Peyer's patch (tissue), 4 donors: ENCODE measurements around the gene GPR22. TPM values are rescaled to one million over a fixed set of nuclear protein-coding genes. Genes with fewer than 3 reads are reported as not detected.

Experiments used
- DNase-seq, 3 donors: peaks; one replicate each; pipeline ENCODE4 v3.0.0-alpha.2; 2017 to 2019
- H3K27ac ChIP-seq, 4 donors: fragments of 200-600 bp; sonication (generic); one replicate each; pipeline ENCODE4 v1.5.1; 2016 to 2019
- H3K27me3 ChIP-seq, 2 donors: fragments of 200-600 bp; sonication (generic); one replicate each; pipeline ENCODE4 v1.5.1; 2019
- H3K36me3 ChIP-seq, 3 donors: fragments of 200-600 bp; sonication (generic); one replicate each; pipeline ENCODE4 v1.5.1; 2016 to 2019
- H3K4me1 ChIP-seq, 4 donors: fragments of 200-600 bp; sonication (generic); one replicate each; pipeline ENCODE4 v1.5.1; 2016 to 2019
- H3K4me3 ChIP-seq, 4 donors: fragments of 200-600 bp; sonication (generic); 1 replicate in 3 of 4; 2 replicates in 1 of 4; pipeline ENCODE4 v1.5.1; 2016 to 2019; ENCODE audit warnings: mild to moderate bottlenecking in 1 of 4
- H3K9me3 ChIP-seq, 4 donors: fragments of 200-600 bp; sonication (generic); one replicate each; pipeline ENCODE4 v1.5.1; 2016 to 2019; ENCODE audit warnings: mild to moderate bottlenecking in 1 of 4
- POLR2A ChIP-seq, 2 donors: fragments of 450-650 bp; IDR thresholded peaks; one replicate each; pipeline ENCODE4 v1.5.1; 2017; ENCODE audit warnings: antibody characterized with exemption in 2 of 2, mild to moderate bottlenecking in 2 of 2, moderate library complexity in 2 of 2
- total RNA-seq, 4 donors: library from RNA; depleted of rRNA; stranded (reverse); fragments of >200 nt; gene quantifications; one replicate each; pipeline ENCODE4 v1.1.0, GENCODE V29; 2016
- TF ChIP-seq, protein P1 (sequence below), 6 experiments: fragments of 450-650 bp in 4 of 6; fragments of 200-600 bp in 2 of 6; sonication (generic) in 1 of 6; IDR thresholded peaks; one replicate each; pipeline ENCODE4 v1.5.1; 2017 to 2019; ENCODE audit warnings: antibody characterized with exemption in 6 of 6, mild to moderate bottlenecking in 3 of 6, moderate library complexity in 1 of 6

GPR22 gene
- total RNA-seq, 4 donors from 2014 or later: not detected

DNA sequence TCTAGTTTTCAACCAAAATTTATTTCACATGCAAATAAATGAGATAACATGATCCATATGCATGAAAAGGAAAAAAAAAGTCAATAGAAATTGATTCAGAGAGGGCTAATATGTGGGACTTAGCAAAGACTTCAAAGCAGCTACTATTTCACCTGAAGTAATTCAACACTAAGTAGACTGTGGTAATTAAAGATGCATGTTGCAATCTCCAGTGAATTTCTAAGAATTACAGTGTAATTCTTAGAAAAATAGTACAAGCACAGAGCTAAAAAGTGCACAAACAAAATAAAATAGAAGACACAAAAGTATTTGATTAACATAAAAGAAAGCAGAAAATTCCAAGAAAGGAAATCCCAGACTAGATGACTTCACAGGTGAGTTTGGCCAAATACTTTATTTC is 25.7 kb downstream of the GPR22 start:
- no peak for TF ChIP-seq POLR2A (IDR thresholded peaks at IDR 0.05)
- TF ChIP-seq, protein P1, sequence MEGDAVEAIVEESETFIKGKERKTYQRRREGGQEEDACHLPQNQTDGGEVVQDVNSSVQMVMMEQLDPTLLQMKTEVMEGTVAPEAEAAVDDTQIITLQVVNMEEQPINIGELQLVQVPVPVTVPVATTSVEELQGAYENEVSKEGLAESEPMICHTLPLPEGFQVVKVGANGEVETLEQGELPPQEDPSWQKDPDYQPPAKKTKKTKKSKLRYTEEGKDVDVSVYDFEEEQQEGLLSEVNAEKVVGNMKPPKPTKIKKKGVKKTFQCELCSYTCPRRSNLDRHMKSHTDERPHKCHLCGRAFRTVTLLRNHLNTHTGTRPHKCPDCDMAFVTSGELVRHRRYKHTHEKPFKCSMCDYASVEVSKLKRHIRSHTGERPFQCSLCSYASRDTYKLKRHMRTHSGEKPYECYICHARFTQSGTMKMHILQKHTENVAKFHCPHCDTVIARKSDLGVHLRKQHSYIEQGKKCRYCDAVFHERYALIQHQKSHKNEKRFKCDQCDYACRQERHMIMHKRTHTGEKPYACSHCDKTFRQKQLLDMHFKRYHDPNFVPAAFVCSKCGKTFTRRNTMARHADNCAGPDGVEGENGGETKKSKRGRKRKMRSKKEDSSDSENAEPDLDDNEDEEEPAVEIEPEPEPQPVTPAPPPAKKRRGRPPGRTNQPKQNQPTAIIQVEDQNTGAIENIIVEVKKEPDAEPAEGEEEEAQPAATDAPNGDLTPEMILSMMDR (IDR thresholded peaks at IDR 0.05): no peak
- no peaks in the 10 kb centered on the region for H3K4me1 ChIP-seq
- H3K36me3 ChIP-seq: no peaks in the 10 kb centered on the region
- no peaks in the 10 kb centered on the region for H3K27me3 ChIP-seq
- no peaks in the 10 kb centered on the region for H3K9me3 ChIP-seq
- H3K27ac ChIP-seq: no peak overlapping the region
- H3K4me3 ChIP-seq: no peak overlapping the region
- no peak for DNase-seq

DNA sequence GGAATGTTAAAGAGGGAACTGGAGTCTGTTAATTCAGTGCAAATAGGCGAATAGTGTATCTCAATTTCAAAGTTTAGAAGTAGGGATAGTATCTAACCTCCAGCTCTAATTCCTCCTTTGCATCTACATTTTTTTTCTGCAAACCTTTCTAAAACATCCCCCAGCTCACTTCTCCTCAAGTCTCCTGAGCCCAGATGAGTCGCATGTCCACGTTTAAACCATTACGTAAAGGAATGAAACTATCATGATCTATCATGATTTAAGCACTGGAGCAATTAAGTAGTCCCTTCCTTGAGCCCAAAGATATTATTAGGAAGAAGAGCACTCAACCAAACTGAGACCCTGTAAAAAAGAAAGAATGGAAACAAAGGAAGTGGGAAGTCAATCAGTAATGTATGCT is 29.9 kb downstream of the GPR22 start:
- no peak for TF ChIP-seq POLR2A (IDR thresholded peaks at IDR 0.05)
- TF ChIP-seq, protein P1 (IDR thresholded peaks at IDR 0.05): no peak
- Histone ChIP-seq H3K9me3 (no peaks in the 10 kb centered on the region), H3K36me3 (no peaks in the 10 kb centered on the region), H3K4me3 (no peak overlapping the region), H3K27ac (no peak overlapping the region), H3K27me3 (no peaks in the 10 kb centered on the region), H3K4me1 (no peaks in the 10 kb centered on the region)
- no peak for DNase-seq

DNA sequence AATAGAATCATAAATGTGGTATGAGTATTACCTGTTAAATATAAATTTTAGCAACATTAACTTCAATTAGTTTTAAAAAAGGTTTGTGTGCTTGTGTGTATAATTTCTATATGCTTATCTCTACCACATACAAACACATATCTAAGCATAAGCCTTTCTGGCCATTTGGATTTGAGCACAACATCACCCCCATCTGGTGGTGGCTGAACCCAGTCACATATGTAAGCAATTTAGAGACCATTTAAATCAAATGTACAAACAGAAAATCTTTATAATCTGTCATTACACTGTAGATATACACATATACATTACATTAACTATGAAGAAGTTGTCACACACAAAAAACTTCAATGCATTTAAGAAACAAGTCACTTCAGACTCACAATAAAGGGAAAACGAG is 31.7 kb downstream of the GPR22 start:
- no peaks in the 10 kb centered on the region for H3K36me3 ChIP-seq
- no peaks in the 10 kb centered on the region for H3K27me3 ChIP-seq
- no peak for DNase-seq
- H3K4me3 ChIP-seq: no peak overlapping the region
- no peaks in the 10 kb centered on the region for H3K9me3 ChIP-seq
- no peak overlapping the region for H3K27ac ChIP-seq
- TF ChIP-seq, protein P1 (IDR thresholded peaks at IDR 0.05): peak in 4 of 6 experiments; percentile 19 to 48 (median 37)
- TF ChIP-seq POLR2A (IDR thresholded peaks at IDR 0.05): no peak
- H3K4me1 ChIP-seq: peaks cover 0 to 8% (median 0%) of the 10 kb centered on the region in 4 donors

DNA sequence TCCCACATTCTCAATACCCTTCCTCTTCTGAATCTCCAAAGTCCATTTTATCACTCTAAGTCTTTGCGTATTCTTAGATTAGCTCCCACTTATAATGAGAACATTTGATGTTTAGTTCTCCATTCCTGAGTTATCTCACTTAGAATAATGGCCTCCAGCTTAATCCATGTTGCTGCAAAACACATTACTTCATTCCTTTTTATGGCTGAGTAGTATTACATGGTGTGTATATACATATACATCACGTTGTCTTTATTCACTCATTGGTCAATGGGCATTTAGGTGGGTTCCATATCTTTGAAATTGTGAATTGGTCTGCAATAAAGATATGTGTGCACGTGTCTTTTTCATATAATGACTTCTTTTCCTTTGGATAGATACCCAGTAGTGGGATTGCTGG is 32.3 kb downstream of the GPR22 start:
- no peak overlapping the region for H3K27ac ChIP-seq
- no peaks in the 10 kb centered on the region for H3K27me3 ChIP-seq
- H3K4me1 ChIP-seq: peaks cover 0 to 11% (median 0%) of the 10 kb centered on the region in 4 donors
- no peak for TF ChIP-seq POLR2A (IDR thresholded peaks at IDR 0.05)
- TF ChIP-seq, protein P1 (IDR thresholded peaks at IDR 0.05): no peak
- no peaks in the 10 kb centered on the region for H3K36me3 ChIP-seq
- H3K9me3 ChIP-seq: no peaks in the 10 kb centered on the region
- DNase-seq: no peak
- no peak overlapping the region for H3K4me3 ChIP-seq

DNA sequence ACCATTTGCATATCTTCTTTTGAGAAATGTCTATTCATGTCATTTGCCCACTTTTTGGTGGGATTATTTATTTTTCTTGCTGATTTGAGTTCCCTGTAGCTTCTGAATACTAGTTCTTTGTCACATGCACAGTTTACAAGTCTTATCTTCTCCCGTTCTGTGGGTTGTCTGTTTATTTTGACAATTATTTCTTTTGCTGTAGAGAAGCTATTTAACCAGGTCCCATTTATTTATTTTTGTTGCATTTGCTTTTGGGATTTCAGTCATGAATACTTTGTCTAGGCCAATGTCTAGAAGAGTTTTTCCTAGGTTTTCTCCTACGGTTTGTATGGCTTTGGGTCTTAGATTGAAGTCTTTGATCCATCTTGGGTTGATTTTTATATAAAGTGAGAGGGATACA is 32.9 kb downstream of the GPR22 start:
- H3K27me3 ChIP-seq: no peaks in the 10 kb centered on the region
- no peak for DNase-seq
- TF ChIP-seq, protein P1 (IDR thresholded peaks at IDR 0.05): no peak
- no peak for TF ChIP-seq POLR2A (IDR thresholded peaks at IDR 0.05)
- no peaks in the 10 kb centered on the region for H3K36me3 ChIP-seq
- peaks cover 0 to 11% (median 0%) of the 10 kb centered on the region in 4 donors for H3K4me1 ChIP-seq
- H3K27ac ChIP-seq: no peak overlapping the region
- H3K9me3 ChIP-seq: no peaks in the 10 kb centered on the region
- no peak overlapping the region for H3K4me3 ChIP-seq

DNA sequence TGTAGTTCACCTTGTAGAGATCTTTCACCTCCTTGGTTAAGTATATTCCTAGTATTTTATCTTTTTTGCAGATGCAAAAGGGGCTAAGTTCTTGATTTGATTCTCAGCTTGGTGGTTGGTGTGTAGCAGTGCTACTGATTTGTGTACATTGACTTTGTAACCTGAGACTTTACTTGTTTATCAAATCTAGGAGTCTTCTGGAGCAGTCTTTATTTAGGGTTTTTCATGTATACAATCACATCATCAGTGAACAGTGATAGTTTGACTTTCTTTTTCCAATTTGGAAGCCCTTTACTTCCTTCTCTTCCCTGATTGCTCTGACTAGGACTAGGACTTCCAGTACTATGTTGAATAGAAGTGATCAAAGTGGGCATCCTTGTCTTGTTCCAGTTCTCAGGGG is 33.8 kb downstream of the GPR22 start:
- TF ChIP-seq, protein P1 (IDR thresholded peaks at IDR 0.05): no peak
- no peak for TF ChIP-seq POLR2A (IDR thresholded peaks at IDR 0.05)
- H3K4me3 ChIP-seq: no peak overlapping the region
- H3K36me3 ChIP-seq: no peaks in the 10 kb centered on the region
- no peaks in the 10 kb centered on the region for H3K9me3 ChIP-seq
- H3K27ac ChIP-seq: no peak overlapping the region
- DNase-seq: no peak
- no peaks in the 10 kb centered on the region for H3K27me3 ChIP-seq
- peaks cover 0 to 11% (median 0%) of the 10 kb centered on the region in 4 donors for H3K4me1 ChIP-seq
